GM18499 (cell line): ENCODE data around the gene CUX1.
"Not testable (repeated sequence)": the region's sequence is repeated elsewhere in the genome, so short reads cannot be mapped to it uniquely, and the experiment has no call there.

ENCODE experiments used
- ATAC-seq: cut with Tn5 transposase; IDR thresholded peaks from one replicate; pipeline ENCODE4 v1.9.1; 2021; ENCODE audit warnings: moderate number of reproducible peaks; ENCODE audit not compliant: insufficient read depth, unreplicated experiment

Gene CUX1

GRCh38 chr7:101996131-101996691, 178.8 kb downstream of the CUX1 start:
- no peak for ATAC-seq

- no peak for ATAC-seq
These were observed 179.4 kb downstream of the CUX1 start for GRCh38 chr7:101996876-101997275.

- ATAC-seq, result no peak
These were observed 180.8 kb downstream of the CUX1 start for GRCh38 chr7:101998029-101998905.

- ATAC-seq, result no peak
These were observed 181.4 kb downstream of the CUX1 start for GRCh38 chr7:101998906-101999240.

GRCh38 chr7:101999393-101999792, 182.0 kb downstream of the CUX1 start:
- ATAC-seq, result no peak

- no peak for ATAC-seq
These were observed 182.7 kb downstream of the CUX1 start for GRCh38 chr7:102000123-102000522.

GRCh38 chr7:102004229-102004628, 186.8 kb downstream of the CUX1 start:
- ATAC-seq, result no peak

GRCh38 chr7:102004848-102005247, 187.4 kb downstream of the CUX1 start:
- ATAC-seq, result no peak

GRCh38 chr7:102005933-102006480, 188.6 kb downstream of the CUX1 start:
- no peak for ATAC-seq

GRCh38 chr7:102006695-102007094, 189.3 kb downstream of the CUX1 start:
- no peak for ATAC-seq

GRCh38 chr7:102008535-102009262, 191.3 kb downstream of the CUX1 start:
- no peak for ATAC-seq

GRCh38 chr7:102009628-102010027, 192.2 kb downstream of the CUX1 start:
- ATAC-seq, result no peak

GRCh38 chr7:102012112-102012830, 194.8 kb downstream of the CUX1 start:
- ATAC-seq, result not testable (repeated sequence)

- ATAC-seq, result no peak
These were observed 195.6 kb downstream of the CUX1 start for GRCh38 chr7:102012941-102013461.

- ATAC-seq, result no peak
These were observed 201.4 kb downstream of the CUX1 start for GRCh38 chr7:102018876-102019275.

- ATAC-seq, result no peak
These were observed 202.0 kb downstream of the CUX1 start for GRCh38 chr7:102019461-102019860.

GRCh38 chr7:102021841-102022618, 204.6 kb downstream of the CUX1 start:
- ATAC-seq, result no peak

GRCh38 chr7:102024005-102024768, 206.8 kb downstream of the CUX1 start:
- ATAC-seq, result no peak
